A375 (cell line): ENCODE measurements around the gene CARNS1. TPM values are rescaled to one million over a fixed set of nuclear protein-coding genes. Genes with fewer than 3 reads are reported as not detected.

ENCODE experiments used
- small RNA-seq: library from RNA; depleted of rRNA; stranded (forward); fragments of <200 nt; gene quantifications from one replicate; pipeline ENCODE3, GENCODE V24; 2014
- total RNA-seq: library from RNA; depleted of rRNA; stranded (reverse); fragments of >200 nt; shearing (Covaris generic); gene quantifications from 2 replicates; pipeline ENCODE4 v1.2.3, GENCODE V29; 2014; rRNA removed

Gene CARNS1, protein sequence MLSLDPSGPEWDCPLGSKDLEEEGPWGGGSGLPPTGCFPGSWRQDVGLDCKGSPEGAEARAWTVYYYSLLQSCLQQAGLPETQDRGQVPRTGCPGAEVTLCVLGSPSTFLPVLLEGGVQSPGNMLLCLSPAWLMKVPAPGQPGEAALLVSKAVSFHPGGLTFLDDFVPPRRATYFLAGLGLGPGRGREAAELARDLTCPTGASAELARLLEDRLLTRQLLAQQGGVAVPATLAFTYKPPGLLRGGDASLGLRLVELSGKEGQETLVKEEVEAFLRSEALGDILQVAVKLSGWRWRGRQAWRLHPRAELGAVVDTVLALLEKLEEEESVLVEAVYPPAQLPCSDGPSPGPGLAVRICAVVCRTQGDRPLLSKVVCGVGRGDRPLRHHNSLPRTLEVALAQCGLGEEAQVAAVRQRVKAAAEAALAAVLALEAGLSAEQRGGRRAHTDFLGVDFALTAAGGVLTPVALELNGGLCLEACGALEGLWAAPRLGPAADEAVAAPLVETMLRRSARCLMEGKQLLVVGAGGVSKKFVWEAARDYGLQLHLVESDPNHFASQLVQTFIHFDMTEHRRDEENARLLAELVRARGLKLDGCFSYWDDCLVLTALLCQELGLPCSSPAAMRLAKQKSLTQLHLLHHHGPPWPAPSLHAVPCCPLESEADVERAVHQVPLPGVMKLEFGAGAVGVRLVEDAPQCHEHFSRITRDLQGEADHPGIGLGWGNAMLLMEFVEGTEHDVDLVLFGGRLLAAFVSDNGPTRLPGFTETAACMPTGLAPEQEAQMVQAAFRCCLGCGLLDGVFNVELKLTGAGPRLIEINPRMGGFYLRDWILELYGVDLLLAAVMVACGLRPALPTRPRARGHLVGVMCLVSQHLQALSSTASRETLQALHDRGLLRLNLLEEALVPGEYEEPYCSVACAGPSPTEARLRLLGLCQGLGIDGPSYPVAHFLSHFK
- total RNA-seq = 0.03 and 0.26 TPM in 2 replicates

DNA sequence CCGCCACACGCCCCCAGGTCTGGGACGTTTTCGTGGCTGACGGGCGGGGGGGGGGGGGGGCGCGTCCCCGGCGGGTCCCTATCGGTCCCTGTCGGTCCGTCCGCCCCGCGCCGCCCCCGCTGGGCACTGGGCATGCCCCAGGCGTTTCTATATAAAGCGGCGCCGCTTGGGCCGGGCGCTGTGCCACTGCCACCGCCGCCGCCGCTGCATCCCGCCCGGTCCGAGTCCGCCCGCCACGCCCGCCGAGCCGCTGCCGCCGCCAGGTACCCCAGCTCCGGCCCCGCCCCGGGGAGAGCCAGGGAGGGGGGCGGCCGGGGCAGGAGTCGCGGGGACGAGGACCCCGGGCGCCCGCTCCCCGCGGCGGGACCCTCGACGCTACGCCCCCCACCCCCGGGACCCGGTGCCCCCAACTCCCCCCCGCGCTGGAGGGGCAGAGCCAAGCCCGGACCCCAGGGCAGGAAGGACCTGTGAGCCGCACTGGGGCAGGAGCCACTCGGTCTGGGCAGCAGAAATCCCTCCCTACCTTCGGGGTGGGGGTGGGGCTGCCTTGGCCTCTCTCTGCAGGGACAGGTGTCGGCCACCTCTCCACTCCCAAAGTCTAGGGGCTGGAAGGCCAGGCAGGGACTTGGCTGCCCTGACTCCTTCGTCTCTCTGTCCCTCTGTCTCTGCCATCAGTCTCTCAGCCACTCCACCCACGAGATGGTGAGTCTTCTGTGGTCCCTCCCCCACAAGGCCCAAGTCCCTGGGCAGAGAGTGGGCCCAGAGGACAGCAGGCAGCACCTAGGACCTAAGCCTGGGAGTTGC, at the start of gene CARNS1:
Gene CARNS1 (plus strand): TSS at position 178 of the 804 bp plus-strand sequence. CDS start 522 bp downstream, at position 700.

GRCh38 chr11:67372993-67373647, 42.4 kb upstream of the CARNS1 start, which contains the start of gene CLCF1:
Gene CLCF1, minus strand, starts transcription at chr11:67373598. Its CDS starts 59 bp downstream, at chr11:67373539.

DNA sequence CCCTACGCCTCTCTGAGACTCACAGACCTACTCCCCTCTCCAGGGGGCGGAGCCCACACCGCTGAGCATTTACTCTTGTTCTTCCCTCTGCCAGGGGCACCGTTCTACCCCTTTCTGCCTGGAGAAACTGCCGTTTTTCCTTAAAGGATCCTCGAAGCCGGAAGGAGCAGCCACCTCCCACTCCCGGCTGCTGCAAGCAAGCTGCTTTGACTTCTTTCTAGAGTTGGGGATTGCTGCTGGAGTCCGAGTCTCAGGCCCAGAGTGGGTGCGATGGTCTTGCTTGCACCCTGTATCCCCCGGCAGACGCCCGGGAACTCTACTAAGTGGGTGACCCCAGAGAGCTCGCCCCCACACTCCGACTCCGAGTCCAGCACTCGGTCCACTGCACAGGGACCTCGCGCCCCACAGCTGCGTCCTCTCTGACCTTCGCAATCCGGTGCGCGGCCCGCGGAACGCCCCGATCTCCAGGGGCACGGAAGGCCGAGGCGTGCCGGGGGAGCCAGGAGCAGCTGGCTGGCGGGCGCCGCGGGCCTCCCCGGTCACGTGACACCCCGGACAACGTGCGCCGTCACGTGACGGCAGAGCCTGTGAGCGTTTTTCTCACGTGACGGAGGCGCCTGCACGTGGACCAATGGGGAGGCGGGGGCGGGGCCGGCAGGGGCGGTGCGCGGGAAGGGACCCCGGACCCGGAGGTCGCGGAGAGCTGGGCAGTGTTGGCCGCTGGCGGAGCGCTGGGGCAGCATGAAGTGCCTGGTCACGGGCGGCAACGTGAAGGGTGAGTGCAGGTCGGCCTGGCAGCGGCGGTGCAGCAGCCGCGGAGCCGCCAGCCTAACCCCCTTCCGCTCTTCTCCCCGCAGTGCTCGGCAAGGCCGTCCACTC, 23.9 kb upstream of the CARNS1 start, which contains the start of gene RAD9A:
Gene RAD9A (plus strand): TSS at position 683 of the 879 bp plus-strand sequence. CDS start 59 bp downstream, at position 742.

GRCh38 chr11:67401495-67402191, 13.8 kb upstream of the CARNS1 start, which contains the start of gene PPP1CA:
Gene PPP1CA, minus strand, starts transcription at chr11:67401858. Its CDS starts 76 bp downstream, at chr11:67401782.

DNA sequence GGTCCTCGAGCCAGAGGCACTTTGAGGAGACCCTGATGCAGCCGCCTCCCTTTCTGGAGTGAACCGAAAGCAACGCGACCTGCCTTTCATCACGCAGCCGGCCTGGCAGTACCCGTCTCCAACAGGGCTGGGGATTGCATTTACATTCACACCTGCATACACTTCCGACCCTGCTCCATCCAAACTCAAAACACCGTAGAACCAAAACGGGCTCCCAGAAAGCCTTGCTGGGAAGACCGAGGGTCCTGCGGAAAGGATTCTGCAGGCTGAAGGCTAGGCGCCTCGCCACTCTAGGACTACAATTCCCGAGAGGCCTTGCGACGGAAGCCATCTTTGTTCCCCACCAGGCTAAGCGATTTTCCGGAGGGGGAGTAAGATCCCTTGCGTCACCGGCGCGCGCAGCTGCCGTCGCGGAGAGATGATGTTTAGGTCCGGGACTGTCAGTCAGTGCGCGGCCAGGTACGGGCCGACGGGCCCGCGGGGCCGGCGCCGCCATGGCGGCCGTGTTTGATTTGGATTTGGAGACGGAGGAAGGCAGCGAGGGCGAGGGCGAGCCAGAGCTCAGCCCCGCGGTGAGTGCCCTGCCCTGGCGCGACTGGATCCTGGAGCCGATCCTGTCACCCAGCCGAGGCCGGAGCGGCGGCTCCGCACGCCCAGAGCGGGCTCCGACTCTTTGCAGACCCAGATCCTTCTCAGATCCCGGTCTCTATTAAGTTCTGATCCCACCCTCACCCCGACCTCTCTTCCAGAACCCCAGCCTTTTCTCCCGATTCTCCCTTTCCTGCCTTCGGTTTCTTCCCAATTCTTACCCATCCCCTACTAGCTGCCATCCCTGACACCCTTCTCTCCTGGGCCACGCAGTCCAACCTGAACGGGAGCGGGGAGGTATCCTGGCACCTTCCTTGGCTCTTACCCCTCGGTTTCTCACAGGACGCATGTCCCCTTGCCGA, 12.8 kb downstream of the CARNS1 start, which contains the start of gene RPS6KB2:
Gene RPS6KB2 (plus strand): TSS at position 443 of the 950 bp plus-strand sequence. CDS start 52 bp downstream, at position 495.

GRCh38 chr11:67437082-67437808, 21.8 kb downstream of the CARNS1 start, which contains the start of gene PTPRCAP:
Gene PTPRCAP, minus strand, starts transcription at chr11:67437682. Its CDS starts 63 bp downstream, at chr11:67437619.

DNA sequence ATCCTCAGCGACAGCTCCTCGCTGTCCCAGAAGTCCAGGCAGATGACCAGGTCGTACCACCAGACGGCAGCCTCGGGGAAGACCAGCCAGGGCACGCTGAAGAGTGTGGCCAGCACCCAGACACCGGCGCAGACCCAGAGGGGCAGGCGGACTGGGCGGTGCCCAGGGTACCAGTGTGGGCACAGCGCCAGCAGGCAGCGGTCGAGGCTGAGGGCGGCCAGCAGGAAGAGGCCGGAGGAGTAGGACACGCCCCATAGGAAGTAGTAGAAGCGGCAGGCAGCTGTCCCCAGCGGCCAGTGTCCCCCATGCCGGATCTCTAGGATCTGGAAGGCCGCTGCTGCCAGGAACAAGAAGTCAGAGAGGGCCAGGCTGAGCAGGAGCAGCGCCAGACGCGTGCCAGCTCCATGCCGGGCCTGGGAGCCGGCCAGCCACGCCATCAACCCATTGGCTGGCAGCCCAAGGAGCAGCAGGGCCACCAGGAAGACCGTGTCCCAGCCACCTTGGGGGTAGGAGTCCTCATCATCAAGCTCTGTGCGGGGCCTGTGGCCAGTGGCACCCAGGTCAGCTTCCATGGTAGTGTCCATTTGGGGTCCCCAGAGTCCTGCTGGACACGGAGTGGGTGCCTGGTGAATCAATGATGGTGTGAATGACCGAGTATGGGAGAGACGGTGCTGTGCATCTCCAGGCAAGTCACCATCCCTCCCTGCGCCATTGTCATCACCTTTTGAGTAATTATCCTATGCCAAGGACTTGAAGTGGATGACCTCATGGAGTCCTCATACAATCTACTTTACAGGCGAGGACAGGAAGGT, 36.9 kb downstream of the CARNS1 start, which contains the start of gene GPR152:
Gene GPR152 (minus strand): TSS at position 589 of the 812 bp plus-strand sequence. CDS start 5 bp downstream, at position 584.

DNA sequence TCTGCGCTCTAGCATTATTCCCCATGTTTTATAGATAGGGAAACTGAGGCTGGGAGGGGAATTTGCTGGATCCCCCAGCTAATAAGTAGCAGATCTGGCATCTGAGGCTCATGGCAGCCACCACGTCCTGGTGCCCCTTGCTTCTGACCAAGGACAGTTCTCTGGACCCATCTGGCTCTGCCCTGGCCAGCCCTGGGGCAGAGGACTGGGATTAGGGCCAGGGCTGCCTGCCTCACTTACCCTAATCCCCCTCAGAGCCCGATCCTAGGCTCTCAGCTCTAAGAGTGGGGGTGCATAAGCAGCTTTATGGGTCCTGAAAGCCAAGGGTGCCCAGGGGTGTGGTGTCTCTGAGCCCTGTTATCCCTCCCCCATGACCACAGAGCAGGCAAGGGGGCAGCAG, 39.6 kb downstream of the CARNS1 start, which contains the start of gene CABP4:
Gene CABP4 (plus strand): TSS at position 301 of the 400 bp plus-strand sequence. CDS start 70 bp downstream, at position 371.

GRCh38 chr11:67468759-67469507, 53.5 kb downstream of the CARNS1 start, which contains the start of gene TMEM134:
Gene TMEM134, minus strand, starts transcription at chr11:67469251. Its CDS starts 59 bp downstream, at chr11:67469192.

Small RNA genes within 50 kb of the gene (small RNA-seq; reads per million reads assigned to genes)
- not detected for gene RNU6-1238P

Other genes with a start within 250 kb of the CARNS1 start
- gene GRK2, start 149.2 kb upstream of the CARNS1 start, total RNA-seq = 49.9 and 70.0 TPM in 2 replicates
- 39.2 and 48.4 TPM in 2 replicates for gene ANKRD13D, start 126.4 kb upstream of the CARNS1 start, total RNA-seq
- 10.7 and 20.0 TPM in 2 replicates for gene SSH3, start 112.1 kb upstream of the CARNS1 start, total RNA-seq
- 110 and 118 TPM in 2 replicates for gene POLD4, start 62.1 kb upstream of the CARNS1 start, total RNA-seq
- gene CLCF1, start 42.1 kb upstream of the CARNS1 start, total RNA-seq = 14.1 and 19.9 TPM in 2 replicates
- 14.7 and 15.6 TPM in 2 replicates for gene RAD9A, start 23.7 kb upstream of the CARNS1 start, total RNA-seq
- 177 and 183 TPM in 2 replicates for gene PPP1CA, start 13.8 kb upstream of the CARNS1 start, total RNA-seq
- gene TBC1D10C, start 11.6 kb upstream of the CARNS1 start, total RNA-seq = 0.34 TPM in 2 replicates
- gene RPS6KB2, start 12.8 kb downstream of the CARNS1 start, total RNA-seq = 71.7 and 98.8 TPM in 2 replicates
- 0.96 and 1.4 TPM in 2 replicates for gene PTPRCAP, start 22.0 kb downstream of the CARNS1 start, total RNA-seq
- gene CORO1B, start 27.8 kb downstream of the CARNS1 start, total RNA-seq = 110 and 122 TPM in 2 replicates
- not detected in 2 replicates for gene GPR152, start 37.1 kb downstream of the CARNS1 start, total RNA-seq
- 0.15 TPM in 1 of 2 replicates, not detected in the other for gene CABP4, start 39.7 kb downstream of the CARNS1 start, total RNA-seq
- 38.2 and 55.7 TPM in 2 replicates for gene TMEM134, start 53.6 kb downstream of the CARNS1 start, total RNA-seq
- 182 and 192 TPM in 2 replicates for gene AIP, start 67.3 kb downstream of the CARNS1 start, total RNA-seq
- gene PITPNM1, start 89.7 kb downstream of the CARNS1 start, total RNA-seq = 42.1 and 54.4 TPM in 2 replicates
- gene CDK2AP2, start 92.5 kb downstream of the CARNS1 start, total RNA-seq = 35.2 and 35.9 TPM in 2 replicates
- gene CABP2, start 107.8 kb downstream of the CARNS1 start, total RNA-seq = not detected in 2 replicates
- 1,098 and 1,233 TPM in 2 replicates for gene GSTP1, start 168.1 kb downstream of the CARNS1 start, total RNA-seq
- gene NDUFV1, start 191.3 kb downstream of the CARNS1 start, total RNA-seq = 310 and 343 TPM in 2 replicates
- 13.8 and 25.0 TPM in 2 replicates for gene NUDT8, start 214.3 kb downstream of the CARNS1 start, total RNA-seq
- gene TBX10, start 224.1 kb downstream of the CARNS1 start, total RNA-seq = not detected in 2 replicates
- gene ACY3, start 235.1 kb downstream of the CARNS1 start, total RNA-seq = 0.13 TPM in 1 of 2 replicates, not detected in the other